ENCODE results near the gene BLCAP.

DNA sequence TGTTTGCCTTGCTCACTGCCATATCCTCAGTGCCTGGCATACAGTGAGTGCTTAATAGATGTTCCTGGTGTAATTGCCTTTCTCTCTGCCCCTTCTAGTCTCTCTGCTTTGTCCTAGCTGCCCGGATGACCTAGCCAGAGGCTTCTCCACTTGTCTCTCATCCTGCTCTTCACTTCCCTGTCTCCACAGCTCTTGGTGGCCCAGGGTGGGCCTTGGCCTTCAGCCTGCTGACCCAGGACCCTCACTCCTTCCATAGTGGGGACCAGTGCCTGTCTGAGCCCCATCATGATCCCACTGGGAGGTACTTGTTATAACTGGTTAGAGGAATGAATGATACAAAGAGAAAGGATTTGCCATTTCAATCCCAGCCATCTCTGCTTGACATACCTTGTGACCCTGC lies 49.2 kb upstream of the BLCAP start:
- TF ChIP-seq ZNF565 (CRISPR knock-in tag; conservative IDR thresholded peaks at IDR 0.05; ENCODE audit: low read depth) (no peak), ZFP30 (CRISPR knock-in tag; IDR thresholded peaks at IDR 0.05) (no peak), OSR1 (CRISPR knock-in tag; IDR thresholded peaks at IDR 0.05) (no peak), ZFP3 (CRISPR knock-in tag; IDR thresholded peaks at IDR 0.05) (no peak), ISL1 (CRISPR knock-in tag; IDR thresholded peaks at IDR 0.05) (no peak), ARNTL (CRISPR knock-in tag; IDR thresholded peaks at IDR 0.05; ENCODE audit: borderline replicate concordance, low read depth) (no peak), BACH2 (CRISPR knock-in tag; IDR thresholded peaks at IDR 0.05; ENCODE audit: borderline replicate concordance) (no peak), GLIS3 (CRISPR knock-in tag; IDR thresholded peaks at IDR 0.05) (no peak)
- TF ChIP-seq, protein P1, sequence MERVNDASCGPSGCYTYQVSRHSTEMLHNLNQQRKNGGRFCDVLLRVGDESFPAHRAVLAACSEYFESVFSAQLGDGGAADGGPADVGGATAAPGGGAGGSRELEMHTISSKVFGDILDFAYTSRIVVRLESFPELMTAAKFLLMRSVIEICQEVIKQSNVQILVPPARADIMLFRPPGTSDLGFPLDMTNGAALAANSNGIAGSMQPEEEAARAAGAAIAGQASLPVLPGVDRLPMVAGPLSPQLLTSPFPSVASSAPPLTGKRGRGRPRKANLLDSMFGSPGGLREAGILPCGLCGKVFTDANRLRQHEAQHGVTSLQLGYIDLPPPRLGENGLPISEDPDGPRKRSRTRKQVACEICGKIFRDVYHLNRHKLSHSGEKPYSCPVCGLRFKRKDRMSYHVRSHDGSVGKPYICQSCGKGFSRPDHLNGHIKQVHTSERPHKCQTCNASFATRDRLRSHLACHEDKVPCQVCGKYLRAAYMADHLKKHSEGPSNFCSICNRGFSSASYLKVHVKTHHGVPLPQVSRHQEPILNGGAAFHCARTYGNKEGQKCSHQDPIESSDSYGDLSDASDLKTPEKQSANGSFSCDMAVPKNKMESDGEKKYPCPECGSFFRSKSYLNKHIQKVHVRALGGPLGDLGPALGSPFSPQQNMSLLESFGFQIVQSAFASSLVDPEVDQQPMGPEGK (CRISPR knock-in tag; IDR thresholded peaks at IDR 0.05; ENCODE audit: borderline replicate concordance) = no peak
- TF ChIP-seq, protein P2, sequence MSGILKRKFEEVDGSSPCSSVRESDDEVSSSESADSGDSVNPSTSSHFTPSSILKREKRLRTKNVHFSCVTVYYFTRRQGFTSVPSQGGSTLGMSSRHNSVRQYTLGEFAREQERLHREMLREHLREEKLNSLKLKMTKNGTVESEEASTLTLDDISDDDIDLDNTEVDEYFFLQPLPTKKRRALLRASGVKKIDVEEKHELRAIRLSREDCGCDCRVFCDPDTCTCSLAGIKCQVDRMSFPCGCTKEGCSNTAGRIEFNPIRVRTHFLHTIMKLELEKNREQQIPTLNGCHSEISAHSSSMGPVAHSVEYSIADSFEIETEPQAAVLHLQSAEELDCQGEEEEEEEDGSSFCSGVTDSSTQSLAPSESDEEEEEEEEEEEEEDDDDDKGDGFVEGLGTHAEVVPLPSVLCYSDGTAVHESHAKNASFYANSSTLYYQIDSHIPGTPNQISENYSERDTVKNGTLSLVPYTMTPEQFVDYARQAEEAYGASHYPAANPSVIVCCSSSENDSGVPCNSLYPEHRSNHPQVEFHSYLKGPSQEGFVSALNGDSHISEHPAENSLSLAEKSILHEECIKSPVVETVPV (CRISPR knock-in tag; IDR thresholded peaks at IDR 0.05) = no peak

All from SK-N-SH treated with all-trans-retinoic acid at 6 μM for 48 hours (cell line).